AG09309 (cell line): ENCODE results near the gene MEGF6.

Source experiments
- DNase-seq: peaks from one replicate; pipeline ENCODE4 v3.0.0-alpha.2; 2010; ENCODE audit warnings: low read depth
- H3K4me3 ChIP-seq: 2 replicates; pipeline ENCODE4 v1.5.1; 2011; ENCODE audit warnings: mild to moderate bottlenecking, low read depth, low read length, moderate library complexity; ENCODE audit not compliant: control insufficient read depth
- CTCF ChIP-seq: IDR thresholded peaks from 2 replicates; pipeline ENCODE4 v1.5.1; 2011; ENCODE audit warnings: mild to moderate bottlenecking, low read depth, low read length, inconsistent platforms; ENCODE audit not compliant: insufficient read depth, control insufficient read depth; ENCODE audit errors: missing control alignments

The MEGF6 gene

DNA sequence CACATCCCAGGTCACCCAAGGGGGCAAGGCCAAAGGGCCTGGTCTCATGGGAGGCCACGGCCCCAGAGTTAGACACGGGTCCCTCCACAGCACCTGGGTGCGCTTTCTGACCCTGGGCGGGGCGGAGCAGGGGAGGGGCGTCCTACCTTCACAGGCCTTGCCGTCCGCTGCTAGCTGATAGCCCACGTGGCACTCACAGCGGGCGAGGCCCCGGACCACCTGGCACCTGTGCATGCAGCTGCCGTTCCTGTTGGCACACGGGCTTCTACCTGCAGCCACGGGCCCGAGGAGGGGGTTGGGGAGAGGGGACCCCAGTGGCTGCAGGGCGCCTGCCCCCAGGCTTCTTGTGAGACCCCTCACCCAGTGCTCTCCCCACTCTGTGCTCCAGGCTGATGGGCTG, 96.9 kb downstream of the MEGF6 start:
- TF ChIP-seq CTCF = no peak
- no peak overlapping the region for H3K4me3 ChIP-seq
- no peak for DNase-seq

- H3K4me3 ChIP-seq = no peak overlapping the region
- no peak for TF ChIP-seq CTCF
- DNase-seq = no peak
Observed at GRCh38 chr1:3511856-3512255, 99.5 kb downstream of the MEGF6 start.

- no peak for TF ChIP-seq CTCF
- H3K4me3 ChIP-seq = no peak overlapping the region
- DNase-seq = no peak
Observed at GRCh38 chr1:3511306-3511705, 100.0 kb downstream of the MEGF6 start.

GRCh38 chr1:3510956-3511250, 100.4 kb downstream of the MEGF6 start:
- DNase-seq = no peak
- no peak overlapping the region for H3K4me3 ChIP-seq
- TF ChIP-seq CTCF = no peak

DNA sequence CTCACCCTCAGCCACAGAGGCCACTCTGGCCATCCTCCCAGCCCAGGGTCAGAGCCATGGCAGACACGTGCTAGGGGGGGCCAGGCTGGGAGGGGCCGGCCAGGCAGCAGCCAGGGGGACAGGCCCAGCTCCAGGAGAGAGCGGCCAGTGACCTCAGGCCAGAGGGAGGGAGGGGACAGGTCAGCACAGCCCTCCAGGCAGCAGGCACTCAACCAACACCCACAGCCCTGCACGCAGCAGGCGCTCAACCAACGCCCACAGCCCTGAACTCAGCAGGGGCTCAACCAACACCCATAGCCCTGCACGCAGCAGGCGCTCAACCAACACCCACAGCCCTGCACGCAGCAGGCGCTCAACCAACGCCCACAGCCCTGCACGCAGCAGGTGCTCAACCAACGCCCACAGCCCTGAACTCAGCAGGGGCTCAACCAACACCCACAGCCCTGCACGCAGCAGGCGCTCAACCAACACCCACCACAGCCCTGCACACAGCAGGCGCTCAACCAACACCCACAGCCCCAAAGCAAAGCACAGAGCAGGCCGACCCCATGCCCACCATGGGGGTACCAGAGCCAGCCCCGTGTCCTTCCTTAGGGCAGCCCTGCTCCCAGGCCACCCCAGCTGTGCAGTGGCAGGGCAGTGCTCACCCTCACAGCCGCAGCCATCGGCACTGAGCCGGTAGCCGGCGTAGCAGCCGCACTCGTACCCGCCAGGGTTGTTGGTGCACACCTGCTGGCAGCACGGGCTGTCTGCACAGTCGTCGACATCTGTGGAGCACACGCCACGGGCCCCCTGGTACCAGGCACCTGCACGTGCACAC, 101.0 kb downstream of the MEGF6 start:
- TF ChIP-seq CTCF = no peak
- DNase-seq = no peak
- H3K4me3 ChIP-seq = no peak overlapping the region

GRCh38 chr1:3509721-3510120, 101.6 kb downstream of the MEGF6 start:
- no peak for TF ChIP-seq CTCF
- H3K4me3 ChIP-seq = no peak overlapping the region
- DNase-seq = no peak
